AG10803 (cell line): Measurements from ENCODE around the gene YBX1.
A peak's percentile ranks its signal among the peaks of the same experiment; 100 is the strongest.
"Not testable (repeated sequence)": the region's sequence is repeated elsewhere in the genome, so short reads cannot be mapped to it uniquely, and the experiment has no call there.

Source experiments
- DNase-seq: peaks from one replicate; pipeline ENCODE4 v3.0.0; 2010; ENCODE audit warnings: low read depth
- H3K4me3 ChIP-seq: 2 replicates; pipeline ENCODE4 v1.5.1; 2011; ENCODE audit warnings: mild to moderate bottlenecking, low read length, control low read depth
- CTCF ChIP-seq: conservative IDR thresholded peaks from 2 replicates; pipeline ENCODE4 v1.5.1; 2011; ENCODE audit warnings: mild to moderate bottlenecking, low read length, control low read depth, inconsistent platforms

The YBX1 gene

GRCh38 chr1:42679364-42679983, 2.7 kb upstream of the YBX1 start:
- no peak for TF ChIP-seq CTCF
- H3K4me3 ChIP-seq = no peak overlapping the region; the same call in 1 of the 2 replicates
- DNase-seq = peak; percentile 88

- no peak for DNase-seq
- H3K4me3 ChIP-seq = no peak overlapping the region
- TF ChIP-seq CTCF = no peak
These were observed 2.2 kb upstream of the YBX1 start for GRCh38 chr1:42680055-42680454.

- 0 out of 2 replicates have a peak, but pooled peaks have one; percentile 8 for TF ChIP-seq CTCF
- peak overlapping the region; percentile 82 for H3K4me3 ChIP-seq
- DNase-seq = no peak
These were observed 1.1 kb upstream of the YBX1 start for GRCh38 chr1:42680921-42681683.

- peak overlapping the region; percentile 71 for H3K4me3 ChIP-seq
- not testable (repeated sequence) for DNase-seq
These were observed 193 bp downstream of the YBX1 start for GRCh38 chr1:42682484-42682738.

- H3K4me3 ChIP-seq = peak overlapping the region; percentile 71
- peak; percentile 71 for DNase-seq
- no peak for TF ChIP-seq CTCF
These were observed 717 bp downstream of the YBX1 start for GRCh38 chr1:42682739-42683531.

GRCh38 chr1:42684139-42684538, 1.9 kb downstream of the YBX1 start:
- no peak for DNase-seq

More at GRCh38 chr1:42684139-42684538, 1.9 kb downstream of the YBX1 start:
- no peak for TF ChIP-seq CTCF
- peak overlapping the region; percentile 71 for H3K4me3 ChIP-seq
